SU-DHL-6 (cell line): ENCODE results near the gene RAP2B.
A peak's percentile ranks its signal among the peaks of the same experiment; 100 is the strongest.
"Not testable (repeated sequence)": the region's sequence is repeated elsewhere in the genome, so short reads cannot be mapped to it uniquely, and the experiment has no call there.

Source experiments
- H2AFZ ChIP-seq: fragments of 200-600 bp; sonication (generic); 2 replicates; pipeline ENCODE4 v1.6.1; 2014; ENCODE audit warnings: low read depth, mild to moderate bottlenecking, moderate library complexity, mixed read lengths, antibody characterized with exemption, low read length; ENCODE audit not compliant: severe bottlenecking
- H3F3A ChIP-seq: fragments of 200-600 bp; shearing (Covaris generic); 2 replicates; pipeline ENCODE4 v1.6.0; 2016; ENCODE audit warnings: antibody characterized with exemption, mild to moderate bottlenecking; ENCODE audit not compliant: insufficient read depth
- H3K27ac ChIP-seq: fragments of 200-600 bp; sonication (generic); 2 replicates; pipeline ENCODE4 v1.5.1; 2016; ENCODE audit warnings: low read depth, mild to moderate bottlenecking, low read length, moderate library complexity, mixed read lengths
- H3K27me3 ChIP-seq: fragments of 200-600 bp; sonication (generic), shearing (Covaris generic); 2 replicates; pipeline ENCODE4 v1.6.0; 2014; ENCODE audit warnings: mild to moderate bottlenecking, low read length
- H3K36me3 ChIP-seq: fragments of 200-600 bp; sonication (generic); 2 replicates; pipeline ENCODE4 v1.6.1; 2014; ENCODE audit warnings: mild to moderate bottlenecking, low read length, mixed read lengths
- H3K4me2 ChIP-seq: fragments of 300-600, 200-600 bp; shearing (Covaris generic), sonication (generic); 2 replicates; pipeline ENCODE4 v1.6.0; 2014; ENCODE audit warnings: low read length, low read depth, mild to moderate bottlenecking; ENCODE audit not compliant: poor library complexity, severe bottlenecking
- H3K4me3 ChIP-seq: fragments of 200-600 bp; sonication (generic); 2 replicates; pipeline ENCODE4 v1.5.1; 2014; ENCODE audit warnings: antibody characterized with exemption, low read length, mild to moderate bottlenecking, mixed read lengths; ENCODE audit not compliant: insufficient read depth, poor library complexity, severe bottlenecking
- H3K79me2 ChIP-seq: fragments of 200-600 bp; sonication (generic); 2 replicates; pipeline ENCODE4 v1.6.1; 2014; ENCODE audit warnings: mild to moderate bottlenecking, low read length, moderate library complexity; ENCODE audit not compliant: insufficient read depth
- H3K9ac ChIP-seq: fragments of 200-600 bp; sonication (generic); 2 replicates; pipeline ENCODE4 v1.7.0; 2014; ENCODE audit warnings: mild to moderate bottlenecking, low read length
- H3K9me2 ChIP-seq: fragments of 200-600 bp; sonication (generic); replicated peaks from 2 replicates; pipeline ENCODE4 v1.6.1; 2014; ENCODE audit warnings: low read length; ENCODE audit not compliant: insufficient read depth
- H3K9me3 ChIP-seq: fragments of 200-600 bp; sonication (generic); 2 replicates; pipeline ENCODE4 v1.6.1; 2014; ENCODE audit warnings: low read length, mixed read lengths; ENCODE audit not compliant: insufficient read depth
- H4K20me1 ChIP-seq: fragments of 200-600 bp; sonication (generic); 2 replicates; pipeline ENCODE4 v1.6.1; 2014; ENCODE audit warnings: low read depth, mild to moderate bottlenecking, antibody characterized with exemption, low read length, moderate library complexity, mixed read lengths
- CTCF ChIP-seq: fragments of 200-600 bp; sonication (generic); IDR thresholded peaks from one replicate; pipeline ENCODE4 v1.5.1; 2017; ENCODE audit warnings: antibody characterized with exemption, mild to moderate bottlenecking, low read length, moderate library complexity; ENCODE audit not compliant: insufficient read depth, poor library complexity, severe bottlenecking
- EZH2phosphoT487 ChIP-seq: fragments of 200-600 bp; sonication (generic), shearing (Covaris generic); conservative IDR thresholded peaks from 2 replicates; pipeline ENCODE4 v1.6.1; 2018; ENCODE audit warnings: mild to moderate bottlenecking, antibody characterized with exemption, low read length, moderate library complexity, mixed read lengths

RAP2B gene

GRCh38 chr3:153161714-153162512 lies at the start of gene RAP2B:
Gene RAP2B, plus strand, starts transcription at chr3:153162226. Its CDS starts 468 bp downstream, at chr3:153162694.
- Histone ChIP-seq H3K9ac (peak within 1 kb of the TSS; percentile 79), H3K9me2 (no peaks in the 10 kb centered on the region), H4K20me1 (peaks cover 30% of the 10 kb centered on the region), H3K27me3 (no peaks in the 10 kb centered on the region), H3K79me2 (peaks cover 47% of the 10 kb centered on the region), H3K4me3 (peak within 1 kb of the TSS; percentile 89), H3K9me3 (no peaks in the 10 kb centered on the region), H3K27ac (peak within 1 kb of the TSS; percentile 78), H2AFZ (peak within 1 kb of the TSS; percentile 46), H3F3A (no peaks in the 10 kb centered on the region; the same call in 1 of the 2 replicates), H3K4me2 (peak within 1 kb of the TSS; percentile 88), H3K36me3 (0 out of 2 replicates have a peak, but pooled peaks cover 3% of the 10 kb centered on the region)
- TF ChIP-seq CTCF = no peak
- no peak for TF ChIP-seq EZH2phosphoT487

- no peaks in the 10 kb centered on the region for H3K36me3 ChIP-seq
- no peak for TF ChIP-seq EZH2phosphoT487
- no peak for TF ChIP-seq CTCF
- H3K27me3 ChIP-seq = no peaks in the 10 kb centered on the region
- no peak overlapping the region for H3K4me3 ChIP-seq
- no peaks in the 10 kb centered on the region for H3K79me2 ChIP-seq
- H3F3A ChIP-seq = no peaks in the 10 kb centered on the region
- H3K9ac ChIP-seq = no peak overlapping the region
- no peak overlapping the region for H3K4me2 ChIP-seq
- H4K20me1 ChIP-seq = no peaks in the 10 kb centered on the region
- H3K27ac ChIP-seq = no peak overlapping the region
- no peak overlapping the region for H2AFZ ChIP-seq
- no peaks in the 10 kb centered on the region for H3K9me3 ChIP-seq
- H3K9me2 ChIP-seq = no peaks in the 10 kb centered on the region
Measured at GRCh38 chr3:153113541-153113940, 48.5 kb upstream of the RAP2B start.

GRCh38 chr3:153114270-153114669 lies 47.8 kb upstream of the RAP2B start:
- not testable (repeated sequence) for H4K20me1 ChIP-seq

GRCh38 chr3:153115326-153115725 lies 46.7 kb upstream of the RAP2B start:
- Histone ChIP-seq H3K79me2 (no peaks in the 10 kb centered on the region), H3K27ac (no peak overlapping the region), H3K27me3 (no peaks in the 10 kb centered on the region), H3K9me2 (no peaks in the 10 kb centered on the region), H3K9me3 (no peaks in the 10 kb centered on the region), H3K9ac (no peak overlapping the region), H4K20me1 (no peaks in the 10 kb centered on the region), H3K4me2 (no peak overlapping the region), H3K36me3 (no peaks in the 10 kb centered on the region), H3F3A (no peaks in the 10 kb centered on the region), H2AFZ (no peak overlapping the region), H3K4me3 (no peak overlapping the region)
- TF ChIP-seq CTCF (no peak), EZH2phosphoT487 (no peak)

More at GRCh38 chr3:153114270-153114669, 47.8 kb upstream of the RAP2B start:
- not testable (repeated sequence) for H3F3A ChIP-seq, H3K4me2 ChIP-seq, H3K36me3 ChIP-seq, H3K27me3 ChIP-seq, H3K9ac ChIP-seq, H3K9me2 ChIP-seq, H3K9me3 ChIP-seq, H3K27ac ChIP-seq, H3K4me3 ChIP-seq, H2AFZ ChIP-seq, H3K79me2 ChIP-seq
